HCT116 (cell line): Measurements from ENCODE around the gene LCE3C. TPM values are rescaled to one million over a fixed set of nuclear protein-coding genes. Genes with fewer than 3 reads are reported as not detected.

Experiments
- ATAC-seq: fragments of 200-7000 bp; cut with Tn5 transposase; 2 replicates; pipeline ENCODE4 v1.9.1; 2020; ENCODE audit warnings: mild to moderate bottlenecking, moderate library complexity
- BruUV-seq: library from RNA; stranded (reverse); fragments of 400-500 nt; replicated peaks from 2 replicates; lab custom pipeline; 2021; lab: Mats Ljungman, UMichigan
- CTCF ChIA-PET: fragments of 300-600 bp; sonication (Branson Sonifier 250); formaldehyde crosslinking; loops from one replicate; lab custom pipeline; 2021; ENCODE audit warnings: antibody characterized with exemption; lab: Charles Lee
- POLR2A ChIA-PET: fragments of 300-600, 350-600 bp; sonication (Branson Sonifier 250); formaldehyde crosslinking; loops from one replicate; lab custom pipeline; 2021; ENCODE audit warnings: antibody characterized with exemption; lab: Charles Lee
- RAD21 ChIA-PET, 2 experiments: fragments of 300-600 bp; sonication (Branson Sonifier 250); formaldehyde crosslinking; loops; one replicate each; lab custom pipeline; 2023; ENCODE audit warnings: low total read pairs in 2 of 2; ENCODE audit not compliant: uncharacterized antibody in 2 of 2, unreplicated experiment in 2 of 2, low non-redundant PET in 1 of 2; lab: Charles Lee
- DNase-seq: peaks from one replicate; pipeline ENCODE4 v3.0.0-alpha.2; 2010; ENCODE audit warnings: low read depth, low spot score
- H2AFZ ChIP-seq: fragments of 200-600 bp; shearing (Covaris generic), sonication (generic); 2 replicates; pipeline ENCODE4 v1.6.1; 2017; ENCODE audit warnings: low read depth, mixed run types, mixed read lengths, antibody characterized with exemption, low read length; ENCODE audit not compliant: poor library complexity, severe bottlenecking
- H3K27ac ChIP-seq: 2 replicates; pipeline ENCODE4 v1.5.1; 2012; ENCODE audit warnings: low read depth, low read length
- H3K27me3 ChIP-seq: fragments of 200-600 bp; sonication (generic); 2 replicates; pipeline ENCODE4 v1.6.1; 2016; ENCODE audit warnings: mixed run types, low read length, mixed read lengths; ENCODE audit not compliant: insufficient read depth
- H3K36me3 ChIP-seq, 2 experiments: fragments of 200-500 bp in 1 of 2; fragments of 200-600 bp in 1 of 2; sonication (Bioruptor generic) in 1 of 2; sonication (generic) in 1 of 2; 2 replicates each; pipeline versions ENCODE4 v1.5.1 to v1.6.1; 2014 to 2016; ENCODE audit warnings: low read length in 2 of 2, inconsistent platforms in 1 of 2, mixed read lengths in 1 of 2, mixed run types in 1 of 2; ENCODE audit not compliant: insufficient read depth in 2 of 2, control insufficient read depth in 1 of 2
- H3K4me1 ChIP-seq, 2 experiments: fragments of 200-600 bp in 1 of 2; sonication (generic) in 1 of 2; 2 replicates each; pipeline versions ENCODE4 v1.5.1 to v1.6.1; 2012 to 2017; ENCODE audit warnings: low read length in 2 of 2, inconsistent platforms in 1 of 2, mild to moderate bottlenecking in 1 of 2, mixed read lengths in 1 of 2, mixed run types in 1 of 2, moderate library complexity in 1 of 2; ENCODE audit not compliant: insufficient read depth in 2 of 2, control insufficient read depth in 1 of 2
- H3K4me2 ChIP-seq: fragments of 200-600 bp; sonication (generic); 2 replicates; pipeline ENCODE4 v1.6.1; 2017; ENCODE audit warnings: mixed run types, low read length, mixed read lengths
- H3K4me3 ChIP-seq, 2 experiments: fragments of 200-600 bp in 1 of 2; sonication (generic) in 1 of 2; replicated peaks in 1 of 2; 2 replicates each; pipeline ENCODE4 v1.5.1; 2011 to 2016; ENCODE audit warnings: low read length in 2 of 2, control low read depth in 1 of 2, low read depth in 1 of 2, mild to moderate bottlenecking in 1 of 2, mixed read lengths in 1 of 2, mixed run types in 1 of 2
- H3K79me2 ChIP-seq: fragments of 200-600 bp; sonication (generic); 2 replicates; pipeline ENCODE4 v1.6.1; 2017; ENCODE audit warnings: mild to moderate bottlenecking, mixed run types, low read length, moderate library complexity, mixed read lengths; ENCODE audit not compliant: insufficient read depth
- H3K9ac ChIP-seq: fragments of 200-600 bp; sonication (generic); 2 replicates; pipeline ENCODE4 v1.6.1; 2016; ENCODE audit warnings: low read length, mixed read lengths
- H3K9me2 ChIP-seq: fragments of 200-600 bp; sonication (generic), shearing (Covaris generic); 2 replicates; pipeline ENCODE4 v1.6.1; 2017; ENCODE audit warnings: mixed run types, mild to moderate bottlenecking, moderate library complexity; ENCODE audit not compliant: insufficient read depth
- H3K9me3 ChIP-seq, 2 experiments: fragments of 200-500 bp in 1 of 2; fragments of 200-600 bp in 1 of 2; sonication (Bioruptor generic) in 1 of 2; sonication (generic) in 1 of 2; 2 replicates each; pipeline ENCODE4 v1.6.1; 2014 to 2017; ENCODE audit warnings: low read length in 2 of 2, mixed read lengths in 2 of 2, inconsistent platforms in 1 of 2, low read depth in 1 of 2, mild to moderate bottlenecking in 1 of 2, mixed run types in 1 of 2, moderate library complexity in 1 of 2; ENCODE audit not compliant: control insufficient read depth in 1 of 2, insufficient read depth in 1 of 2
- H4K20me1 ChIP-seq: fragments of 200-600 bp; sonication (generic), shearing (Covaris generic); 2 replicates; pipeline ENCODE4 v1.6.1; 2017; ENCODE audit warnings: mixed run types, mild to moderate bottlenecking, moderate library complexity; ENCODE audit not compliant: insufficient read depth
- CBX3 ChIP-seq: IDR thresholded peaks from 2 replicates; pipeline ENCODE4 v1.6.1; 2012; ENCODE audit warnings: low read depth
- CEBPB ChIP-seq: IDR thresholded peaks from 2 replicates; pipeline ENCODE4 v1.6.1; 2012; ENCODE audit warnings: low read depth
- EGR1 ChIP-seq: IDR thresholded peaks from 2 replicates; pipeline ENCODE4 v1.6.1; 2012; ENCODE audit warnings: low read depth
- EZH2phosphoT487 ChIP-seq: fragments of 200-600 bp; IDR thresholded peaks from 2 replicates; pipeline ENCODE4 v1.6.1; 2018; ENCODE audit warnings: antibody characterized with exemption, borderline replicate concordance
- FOSL1 ChIP-seq: IDR thresholded peaks from 2 replicates; pipeline ENCODE4 v1.6.1; 2012; ENCODE audit warnings: low read depth
- JUND ChIP-seq: IDR thresholded peaks from 2 replicates; pipeline ENCODE4 v1.6.1; 2012
- POLR2AphosphoS5 ChIP-seq: IDR thresholded peaks from 2 replicates; pipeline ENCODE4 v1.6.1; 2011; ENCODE audit warnings: mild to moderate bottlenecking, low read depth, low read length, moderate library complexity
- RAD21 ChIP-seq: IDR thresholded peaks from 2 replicates; pipeline ENCODE4 v1.6.1; 2012; ENCODE audit warnings: low read depth, mild to moderate bottlenecking
- SIN3A ChIP-seq: IDR thresholded peaks from 2 replicates; pipeline ENCODE4 v1.6.1; 2012; ENCODE audit warnings: low read depth
- SP1 ChIP-seq: IDR thresholded peaks from 2 replicates; pipeline ENCODE4 v1.6.1; 2012; ENCODE audit warnings: low read depth
- SRF ChIP-seq: IDR thresholded peaks from 2 replicates; pipeline ENCODE4 v1.6.1; 2012; ENCODE audit warnings: low read depth
- TCF7L2 ChIP-seq: IDR thresholded peaks from 2 replicates; pipeline ENCODE4 v1.7.0; 2011; ENCODE audit warnings: borderline replicate concordance, inconsistent platforms; ENCODE audit not compliant: insufficient read depth, insufficient read length; ENCODE audit errors: extremely low read depth
- YY1 ChIP-seq: IDR thresholded peaks from 2 replicates; pipeline ENCODE4 v1.6.1; 2011; ENCODE audit warnings: low read length, low read depth, moderate library complexity, mild to moderate bottlenecking; ENCODE audit not compliant: insufficient replicate concordance; ENCODE audit errors: extremely low read depth
- intact Hi-C: fragments of 100-400 bp; cut with micrococcal nuclease; formaldehyde crosslinking; loops from 2 replicates; pipeline ENCODE4 v1.10.0; 2022
- total RNA-seq: library from RNA; stranded (reverse); gene quantifications from one replicate; pipeline ENCODE4 v1.2.1, GENCODE V29; 2021; ENCODE audit not compliant: unreplicated experiment
- TF ChIP-seq, protein P1 (sequence below): IDR thresholded peaks from 2 replicates; pipeline ENCODE4 v1.6.1; 2012; ENCODE audit warnings: low read depth
- TF ChIP-seq, protein P2 (sequence below), 3 experiments: fragments of 200-600 bp in 1 of 3; sonication (generic) in 1 of 3; IDR thresholded peaks in 2 of 3; conservative IDR thresholded peaks in 1 of 3; 2 replicates each; pipeline ENCODE4 v1.5.1; 2012 to 2017; ENCODE audit warnings: low read depth in 2 of 3, low read length in 2 of 3, antibody characterized with exemption in 1 of 3, borderline replicate concordance in 1 of 3, control low read depth in 1 of 3, mild to moderate bottlenecking in 1 of 3, mixed read lengths in 1 of 3, mixed run types in 1 of 3, moderate library complexity in 1 of 3; ENCODE audit not compliant: insufficient read depth in 1 of 3
- TF ChIP-seq, protein P3 (sequence below): IDR thresholded peaks from 2 replicates; pipeline ENCODE4 v1.6.1; 2012

LCE3C gene
- total RNA-seq, 1 experiment from 2014 or later = not detected

DNA sequence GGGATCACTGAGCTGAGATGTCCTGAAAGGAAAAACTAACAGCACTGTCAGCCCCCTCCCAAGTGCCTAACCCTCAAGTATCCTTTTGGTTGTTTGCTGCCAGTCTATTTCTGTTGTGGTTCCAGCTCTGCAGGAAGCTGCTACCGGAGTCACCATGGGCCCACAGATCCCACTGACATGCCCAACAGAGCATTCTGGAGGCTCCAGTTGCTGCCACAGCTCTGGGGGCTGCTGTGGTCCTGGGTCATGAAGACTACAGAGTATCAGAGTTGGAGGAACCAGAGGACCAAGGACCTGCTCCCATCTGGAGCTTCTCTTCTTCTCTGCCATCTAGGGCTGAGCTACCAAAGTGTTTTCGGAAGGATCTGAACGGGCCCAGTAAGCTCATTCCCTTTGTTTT lies 22.0 kb downstream of the LCE3C start (continued):
- TF ChIP-seq, protein P1, sequence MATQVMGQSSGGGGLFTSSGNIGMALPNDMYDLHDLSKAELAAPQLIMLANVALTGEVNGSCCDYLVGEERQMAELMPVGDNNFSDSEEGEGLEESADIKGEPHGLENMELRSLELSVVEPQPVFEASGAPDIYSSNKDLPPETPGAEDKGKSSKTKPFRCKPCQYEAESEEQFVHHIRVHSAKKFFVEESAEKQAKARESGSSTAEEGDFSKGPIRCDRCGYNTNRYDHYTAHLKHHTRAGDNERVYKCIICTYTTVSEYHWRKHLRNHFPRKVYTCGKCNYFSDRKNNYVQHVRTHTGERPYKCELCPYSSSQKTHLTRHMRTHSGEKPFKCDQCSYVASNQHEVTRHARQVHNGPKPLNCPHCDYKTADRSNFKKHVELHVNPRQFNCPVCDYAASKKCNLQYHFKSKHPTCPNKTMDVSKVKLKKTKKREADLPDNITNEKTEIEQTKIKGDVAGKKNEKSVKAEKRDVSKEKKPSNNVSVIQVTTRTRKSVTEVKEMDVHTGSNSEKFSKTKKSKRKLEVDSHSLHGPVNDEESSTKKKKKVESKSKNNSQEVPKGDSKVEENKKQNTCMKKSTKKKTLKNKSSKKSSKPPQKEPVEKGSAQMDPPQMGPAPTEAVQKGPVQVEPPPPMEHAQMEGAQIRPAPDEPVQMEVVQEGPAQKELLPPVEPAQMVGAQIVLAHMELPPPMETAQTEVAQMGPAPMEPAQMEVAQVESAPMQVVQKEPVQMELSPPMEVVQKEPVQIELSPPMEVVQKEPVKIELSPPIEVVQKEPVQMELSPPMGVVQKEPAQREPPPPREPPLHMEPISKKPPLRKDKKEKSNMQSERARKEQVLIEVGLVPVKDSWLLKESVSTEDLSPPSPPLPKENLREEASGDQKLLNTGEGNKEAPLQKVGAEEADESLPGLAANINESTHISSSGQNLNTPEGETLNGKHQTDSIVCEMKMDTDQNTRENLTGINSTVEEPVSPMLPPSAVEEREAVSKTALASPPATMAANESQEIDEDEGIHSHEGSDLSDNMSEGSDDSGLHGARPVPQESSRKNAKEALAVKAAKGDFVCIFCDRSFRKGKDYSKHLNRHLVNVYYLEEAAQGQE = no peak
- TF ChIP-seq CBX3 (no peak), TCF7L2 (no peak), RAD21 (no peak), FOSL1 (no peak)
- TF ChIP-seq, protein P2, sequence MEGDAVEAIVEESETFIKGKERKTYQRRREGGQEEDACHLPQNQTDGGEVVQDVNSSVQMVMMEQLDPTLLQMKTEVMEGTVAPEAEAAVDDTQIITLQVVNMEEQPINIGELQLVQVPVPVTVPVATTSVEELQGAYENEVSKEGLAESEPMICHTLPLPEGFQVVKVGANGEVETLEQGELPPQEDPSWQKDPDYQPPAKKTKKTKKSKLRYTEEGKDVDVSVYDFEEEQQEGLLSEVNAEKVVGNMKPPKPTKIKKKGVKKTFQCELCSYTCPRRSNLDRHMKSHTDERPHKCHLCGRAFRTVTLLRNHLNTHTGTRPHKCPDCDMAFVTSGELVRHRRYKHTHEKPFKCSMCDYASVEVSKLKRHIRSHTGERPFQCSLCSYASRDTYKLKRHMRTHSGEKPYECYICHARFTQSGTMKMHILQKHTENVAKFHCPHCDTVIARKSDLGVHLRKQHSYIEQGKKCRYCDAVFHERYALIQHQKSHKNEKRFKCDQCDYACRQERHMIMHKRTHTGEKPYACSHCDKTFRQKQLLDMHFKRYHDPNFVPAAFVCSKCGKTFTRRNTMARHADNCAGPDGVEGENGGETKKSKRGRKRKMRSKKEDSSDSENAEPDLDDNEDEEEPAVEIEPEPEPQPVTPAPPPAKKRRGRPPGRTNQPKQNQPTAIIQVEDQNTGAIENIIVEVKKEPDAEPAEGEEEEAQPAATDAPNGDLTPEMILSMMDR (IDR thresholded peaks at IDR 0.05 in 2 of 3, conservative IDR thresholded peaks at IDR 0.05 in 1 of 3; ENCODE audit: borderline replicate concordance in 1 of 3, insufficient read depth in 1 of 3, low read depth in 2 of 3, low read length in 2 of 3) = no peak

DNA sequence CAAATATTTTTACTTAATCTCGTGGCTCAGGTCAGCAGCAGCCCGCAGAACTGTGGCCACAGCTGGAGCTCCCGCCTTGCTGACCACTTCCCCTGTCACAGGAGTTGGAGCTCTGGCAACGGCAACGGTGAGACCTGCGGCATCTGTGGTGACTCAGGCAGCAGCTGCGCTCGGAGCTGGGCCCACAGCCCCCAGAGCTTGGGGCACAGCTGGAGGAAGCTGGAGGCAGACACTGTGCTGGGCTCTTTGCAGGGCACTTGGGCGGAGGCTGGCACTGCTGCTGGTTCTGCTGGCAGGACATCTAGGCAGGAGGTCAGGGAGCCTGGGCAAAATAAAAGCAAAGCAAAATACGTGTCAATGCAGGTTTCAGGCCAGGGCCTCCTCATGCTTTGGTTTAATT lies 22.8 kb downstream of the LCE3C start, which contains the start of gene LCE3A:
Gene LCE3A (minus strand): TSS at position 301 of the 400 bp plus-strand sequence. CDS start 0 bp downstream, at position 301.
- H3K27ac ChIP-seq = no peak within 1 kb of the TSS
- BruUV-seq = no TSS peak
- no peaks in the 10 kb centered on the region for H3K36me3 ChIP-seq
- H2AFZ ChIP-seq = no peak within 1 kb of the TSS
- ChIA-PET RAD21 (no interaction called here), CTCF (interaction anchor here (0.7 kb wide), 1 partner anchor 11 kb away, joined by 3 read pairs; no protein-coding TSS in a partner anchor), POLR2A (no interaction called here)
- 0 out of 2 replicates have a peak, but pooled peaks have one; percentile 20 for ATAC-seq
- no peaks in the 10 kb centered on the region for H3K4me1 ChIP-seq
- H3K4me2 ChIP-seq = no peak within 1 kb of the TSS
- H3K79me2 ChIP-seq = no peaks in the 10 kb centered on the region
- intact Hi-C loops = loop anchor here (10.0 kb wide), 1 partner anchor 138 kb away; no protein-coding TSS in a partner anchor
- no peak within 1 kb of the TSS for H3K4me3 ChIP-seq
- DNase-seq = no peak
- no peaks in the 10 kb centered on the region for H3K9me2 ChIP-seq
- H3K27me3 ChIP-seq = peaks cover 13% of the 10 kb centered on the region; the same call in 1 of the 2 replicates
- peaks cover 7 to 8% of the 10 kb centered on the region in 2 experiments; a peak in 2 of 4 replicates for H3K9me3 ChIP-seq
- no peak within 1 kb of the TSS for H3K9ac ChIP-seq
- H4K20me1 ChIP-seq = no peaks in the 10 kb centered on the region
- TF ChIP-seq RAD21 (no peak), EGR1 (no peak), YY1 (no peak), SRF (no peak), POLR2AphosphoS5 (no peak), SP1 (no peak), CEBPB (no peak), SIN3A (no peak), EZH2phosphoT487 (no peak), JUND (no peak), TCF7L2 (no peak), FOSL1 (no peak)
- TF ChIP-seq, protein P1 = no peak
- TF ChIP-seq, protein P3, sequence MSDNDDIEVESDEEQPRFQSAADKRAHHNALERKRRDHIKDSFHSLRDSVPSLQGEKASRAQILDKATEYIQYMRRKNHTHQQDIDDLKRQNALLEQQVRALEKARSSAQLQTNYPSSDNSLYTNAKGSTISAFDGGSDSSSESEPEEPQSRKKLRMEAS = no peak
